ENCODE measurements around the gene CIAPIN1.

The CIAPIN1 gene

GRCh38 chr16:57432989-57433388, 14.2 kb downstream of the CIAPIN1 start:
- no peak for TF ChIP-seq ZFX (IDR thresholded peaks at IDR 0.05; ENCODE audit: borderline replicate concordance)
- peak overlapping the region; percentile 50 for H3K27ac ChIP-seq

GRCh38 chr16:57432505-57432904, 14.7 kb downstream of the CIAPIN1 start:
- H3K27ac ChIP-seq: peak overlapping the region; percentile 50

DNA sequence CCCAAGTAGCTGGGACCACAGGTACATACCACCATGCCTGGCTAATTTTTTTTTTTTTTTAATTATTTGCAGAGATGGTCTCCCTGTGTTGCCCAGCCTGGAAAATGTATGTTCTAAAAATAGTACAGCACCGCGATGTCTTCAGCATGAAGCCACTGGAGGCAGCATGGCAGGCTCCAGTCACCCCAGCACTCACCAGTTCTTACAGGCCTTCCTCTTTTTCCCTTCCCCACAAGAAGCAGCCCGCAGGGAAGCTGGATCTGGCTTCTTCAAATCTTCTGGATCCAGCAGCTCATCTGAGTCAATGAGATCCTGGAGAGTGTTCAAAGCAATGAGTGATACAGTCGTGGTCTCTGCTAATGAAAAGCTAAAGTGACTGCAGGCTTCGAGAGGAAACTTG, 16.2 kb downstream of the CIAPIN1 start:
- no peak overlapping the region for H3K27ac ChIP-seq
- no peak for TF ChIP-seq ZFX (IDR thresholded peaks at IDR 0.05; ENCODE audit: borderline replicate concordance)
- TF ChIP-seq, protein P1, sequence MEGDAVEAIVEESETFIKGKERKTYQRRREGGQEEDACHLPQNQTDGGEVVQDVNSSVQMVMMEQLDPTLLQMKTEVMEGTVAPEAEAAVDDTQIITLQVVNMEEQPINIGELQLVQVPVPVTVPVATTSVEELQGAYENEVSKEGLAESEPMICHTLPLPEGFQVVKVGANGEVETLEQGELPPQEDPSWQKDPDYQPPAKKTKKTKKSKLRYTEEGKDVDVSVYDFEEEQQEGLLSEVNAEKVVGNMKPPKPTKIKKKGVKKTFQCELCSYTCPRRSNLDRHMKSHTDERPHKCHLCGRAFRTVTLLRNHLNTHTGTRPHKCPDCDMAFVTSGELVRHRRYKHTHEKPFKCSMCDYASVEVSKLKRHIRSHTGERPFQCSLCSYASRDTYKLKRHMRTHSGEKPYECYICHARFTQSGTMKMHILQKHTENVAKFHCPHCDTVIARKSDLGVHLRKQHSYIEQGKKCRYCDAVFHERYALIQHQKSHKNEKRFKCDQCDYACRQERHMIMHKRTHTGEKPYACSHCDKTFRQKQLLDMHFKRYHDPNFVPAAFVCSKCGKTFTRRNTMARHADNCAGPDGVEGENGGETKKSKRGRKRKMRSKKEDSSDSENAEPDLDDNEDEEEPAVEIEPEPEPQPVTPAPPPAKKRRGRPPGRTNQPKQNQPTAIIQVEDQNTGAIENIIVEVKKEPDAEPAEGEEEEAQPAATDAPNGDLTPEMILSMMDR (IDR thresholded peaks at IDR 0.05): no peak

More at GRCh38 chr16:57432505-57432904, 14.7 kb downstream of the CIAPIN1 start:
- TF ChIP-seq, protein P1 (IDR thresholded peaks at IDR 0.05): no peak
- TF ChIP-seq ZFX (IDR thresholded peaks at IDR 0.05; ENCODE audit: borderline replicate concordance): no peak

GRCh38 chr16:57427824-57428223, 19.4 kb downstream of the CIAPIN1 start:
- H3K27ac ChIP-seq: no peak overlapping the region
- TF ChIP-seq, protein P1 (IDR thresholded peaks at IDR 0.05): no peak

GRCh38 chr16:57427307-57427706, 19.9 kb downstream of the CIAPIN1 start:
- TF ChIP-seq, protein P1 (IDR thresholded peaks at IDR 0.05): no peak
- no peak for TF ChIP-seq ZFX (IDR thresholded peaks at IDR 0.05; ENCODE audit: borderline replicate concordance)

GRCh38 chr16:57426356-57426755, 20.8 kb downstream of the CIAPIN1 start:
- no peak for TF ChIP-seq ZFX (IDR thresholded peaks at IDR 0.05; ENCODE audit: borderline replicate concordance)
- TF ChIP-seq, protein P1 (IDR thresholded peaks at IDR 0.05): no peak
- H3K27ac ChIP-seq: no peak overlapping the region

More at GRCh38 chr16:57427307-57427706, 19.9 kb downstream of the CIAPIN1 start:
- no peak overlapping the region for H3K27ac ChIP-seq

- TF ChIP-seq ZFX (IDR thresholded peaks at IDR 0.05; ENCODE audit: borderline replicate concordance): no peak
- TF ChIP-seq, protein P1 (IDR thresholded peaks at IDR 0.05): no peak
- H3K27ac ChIP-seq: no peak overlapping the region
These were observed 22.6 kb downstream of the CIAPIN1 start for GRCh38 chr16:57424583-57424982.

- H3K27ac ChIP-seq: no peak overlapping the region
- TF ChIP-seq, protein P1 (IDR thresholded peaks at IDR 0.05): no peak
- no peak for TF ChIP-seq ZFX (IDR thresholded peaks at IDR 0.05; ENCODE audit: borderline replicate concordance)
These were observed 24.0 kb downstream of the CIAPIN1 start for GRCh38 chr16:57423152-57423551.

All from 22Rv1 (cell line).